K562 (cell line): Measurements from ENCODE around the gene MUC5B. TPM values are rescaled to one million over a fixed set of nuclear protein-coding genes. Genes with fewer than 3 reads are reported as not detected.

ENCODE experiments used
- ATAC-seq: fragments of 200-7000 bp; cut with Tn5 transposase; 3 replicates; pipeline ENCODE4 v1.9.1; 2020; ENCODE audit warnings: moderate library complexity
- BruUV-seq: library from RNA; stranded (reverse); fragments of 400-500 nt; replicated peaks from 2 replicates; lab custom pipeline; 2021; lab: Mats Ljungman, UMichigan
- CTCF ChIA-PET: fragments of 300-600 bp; formaldehyde crosslinking; extraction: SDS; loops from one replicate; lab custom pipeline; 2021; ENCODE audit warnings: low intra/inter-chr PET ratio; lab: Yijun Ruan, JAX
- POLR2A ChIA-PET: fragments of 300-600, 350-650 bp; sonication (Branson Sonifier 250); formaldehyde crosslinking; extraction: SDS; loops from one replicate; lab custom pipeline; 2021; ENCODE audit warnings: antibody characterized with exemption, inconsistent platforms; lab: Yijun Ruan, JAX
- DNase-seq, 4 experiments: peaks; one replicate each; pipeline versions ENCODE4 v3.0.0 to v3.0.0-alpha.2; 2011 to 2018; ENCODE audit warnings: low spot score in 3 of 4, mixed read lengths in 3 of 4; ENCODE audit errors: extremely low read depth in 1 of 4
- FAIRE-seq: peaks from 2 replicates; lab custom pipeline; 2011; peaks lifted over from hg19 to GRCh38; lab: Jason Lieb, UNC
- H2AFZ ChIP-seq: 2 replicates; pipeline ENCODE4 v1.6.0; 2011; ENCODE audit warnings: low read depth, low read length, control low read depth, inconsistent platforms
- H3K27ac ChIP-seq: fragments of 200-600 bp; 3 replicates; pipeline ENCODE4 v1.8.0; 2011; ENCODE audit warnings: low read depth, mild to moderate bottlenecking, control low read depth, inconsistent platforms, low read length, moderate library complexity, mixed read lengths; ENCODE audit errors: extremely low read depth
- H3K27me3 ChIP-seq, 2 experiments: fragments of 300-600 bp in 1 of 2; 2 replicates in 1 of 2; 3 replicates in 1 of 2; pipeline versions ENCODE4 v1.6.0 to v1.8.0; 2011; ENCODE audit warnings: inconsistent platforms in 2 of 2, low read length in 2 of 2, mild to moderate bottlenecking in 1 of 2, mixed read lengths in 1 of 2, moderate library complexity in 1 of 2; ENCODE audit not compliant: control insufficient read depth in 2 of 2, insufficient read depth in 2 of 2
- H3K36me3 ChIP-seq: fragments of 300-600 bp; 3 replicates; pipeline ENCODE4 v1.8.0; 2011; ENCODE audit warnings: mild to moderate bottlenecking, low read length, inconsistent platforms; ENCODE audit not compliant: control insufficient read depth, insufficient read depth
- H3K4me1 ChIP-seq, 2 experiments: fragments of 200-600 bp in 1 of 2; replicated peaks in 1 of 2; 2 replicates in 1 of 2; 3 replicates in 1 of 2; pipeline versions ENCODE4 v1.5.1 to v1.8.0; 2011; ENCODE audit warnings: inconsistent platforms in 2 of 2, low read length in 2 of 2, mild to moderate bottlenecking in 1 of 2, mixed read lengths in 1 of 2, moderate library complexity in 1 of 2; ENCODE audit not compliant: control insufficient read depth in 2 of 2, insufficient read depth in 2 of 2
- H3K4me2 ChIP-seq: 2 replicates; pipeline ENCODE4 v1.6.1; 2011; ENCODE audit warnings: low read length, control low read depth, inconsistent platforms, mixed read lengths; ENCODE audit not compliant: insufficient read depth
- H3K4me3 ChIP-seq: fragments of 200-600 bp; sonication (generic), shearing (Covaris generic); 2 replicates; pipeline ENCODE4 v1.5.1; 2016; ENCODE audit warnings: control low read depth, inconsistent platforms
- H3K79me2 ChIP-seq: fragments of 200-600 bp; 3 replicates; pipeline ENCODE4 v1.8.0; 2011; ENCODE audit warnings: low read length, inconsistent platforms; ENCODE audit not compliant: control insufficient read depth, insufficient read depth
- H3K9ac ChIP-seq, 2 experiments: 2 replicates each; pipeline versions ENCODE4 v1.6.0 to v1.6.1; 2011; ENCODE audit warnings: low read depth in 2 of 2, low read length in 2 of 2, control low read depth in 1 of 2, inconsistent platforms in 1 of 2, mild to moderate bottlenecking in 1 of 2, mixed read lengths in 1 of 2; ENCODE audit not compliant: insufficient read depth in 1 of 2
- H3K9me1 ChIP-seq: one replicate; pipeline ENCODE4 v1.6.0; 2011; ENCODE audit warnings: inconsistent platforms, mild to moderate bottlenecking, low read length, moderate library complexity; ENCODE audit not compliant: control insufficient read depth, insufficient read depth
- H3K9me3 ChIP-seq: replicated peaks from 2 replicates; pipeline ENCODE4 v1.5.1; 2011; ENCODE audit warnings: low read depth, low read length, inconsistent platforms; ENCODE audit not compliant: control insufficient read depth, insufficient read depth
- H4K20me1 ChIP-seq: replicated peaks from 2 replicates; pipeline ENCODE4 v1.6.1; 2011; ENCODE audit warnings: low read length, inconsistent platforms, mixed read lengths; ENCODE audit not compliant: control insufficient read depth, insufficient read depth
- ETS2 ChIP-seq: IDR thresholded peaks from 2 replicates; pipeline ENCODE4 v1.6.1; 2016; ENCODE audit warnings: borderline replicate concordance, missing genetic modification characterization, mild to moderate bottlenecking, moderate library complexity, missing compliant biosample characterization; ENCODE audit not compliant: poor library complexity, severe bottlenecking
- KLF1 ChIP-seq: fragments of 450-650 bp; IDR thresholded peaks from 2 replicates; pipeline ENCODE4 v1.6.1; 2016; ENCODE audit warnings: missing genetic modification characterization, missing compliant biosample characterization
- NCOA1 ChIP-seq: fragments of 450-650 bp; IDR thresholded peaks from 2 replicates; pipeline ENCODE4 v1.6.1; 2016; ENCODE audit warnings: low read depth
- PHF8 ChIP-seq: fragments of 200-600 bp; sonication (generic); IDR thresholded peaks from 2 replicates; pipeline ENCODE4 v1.6.1; 2012; ENCODE audit warnings: mixed run types, mild to moderate bottlenecking, inconsistent platforms, low read length, moderate library complexity, borderline replicate concordance
- ZNF212 ChIP-seq: fragments of 450-650 bp; formaldehyde crosslinking; IDR thresholded peaks from 2 replicates; pipeline ENCODE4 v1.4.0; 2020; ENCODE audit warnings: mild to moderate bottlenecking
- ZNF3 ChIP-seq: fragments of 250-450 bp; sonication (Bioruptor Pico); IDR thresholded peaks from 2 replicates; pipeline ENCODE4 v1.5.0; 2021; ENCODE audit warnings: mild to moderate bottlenecking, moderate library complexity
- ZNF707 ChIP-seq: fragments of 250-450 bp; sonication (Bioruptor Pico); conservative IDR thresholded peaks from 2 replicates; pipeline ENCODE4 v1.8.0; 2022; ENCODE audit warnings: inconsistent platforms, mild to moderate bottlenecking, moderate library complexity
- ZNF830 ChIP-seq: fragments of 250-450 bp; sonication (Bioruptor Pico); IDR thresholded peaks from 2 replicates; pipeline ENCODE4 v1.5.0; 2021; ENCODE audit warnings: mild to moderate bottlenecking
- WGBS: fragments of 100-300 bp; shearing (Covaris generic); methylation state at CpG from one replicate; pipeline ENCODE4 v1.1.6; 2016; ENCODE audit warnings: low coverage, mixed read lengths; ENCODE audit not compliant: insufficient coverage; ENCODE audit errors: missing lambda C conversion rate; 5-methylcytosine and 5-hydroxymethylcytosine counted together
- in situ Hi-C: fragments of 300-500 bp; cut with MboI; formaldehyde crosslinking; loops from 4 replicates; pipeline ENCODE4 v1.15.0; 2018; ENCODE audit warnings: inconsistent platforms, mixed read lengths
- intact Hi-C: fragments of 100-400 bp; cut with micrococcal nuclease; formaldehyde crosslinking; loops from 2 replicates; pipeline ENCODE4 v1.14.2; 2022
- polyA plus RNA-seq, 8 experiments: library from polyadenylated mRNA; depleted of rRNA in 4 of 8; stranded (reverse) in 5 of 8; unstranded in 3 of 8; fragments of >200 nt; fragmentation: Nextera tagmentation in 2 of 8; fragmentation: Illumina TruSeq in 1 of 8; extraction: Ambion mirVana in 2 of 8; extraction: Trizol in 1 of 8; gene quantifications; 2 replicates each; pipeline versions ENCODE4 v1.2.1 to v1.2.3, GENCODE V29; 2011 to 2014; ENCODE audit warnings: inconsistent platforms in 1 of 8, missing spikeins in 1 of 8
- total RNA-seq, 7 experiments: library from RNA; depleted of rRNA in 6 of 7; stranded (reverse); fragments of >200 nt in 6 of 7; fragmentation: Illumina TruSeq in 2 of 7; extraction: Trizol in 2 of 7; gene quantifications; 2 replicates each; pipeline versions ENCODE4 v1.2.1 to v1.2.3, GENCODE V29; 2011 to 2021; ENCODE audit warnings: low replicate concordance in 1 of 7
- TF ChIP-seq, protein P1 (sequence below), 2 experiments: fragments of 200-800 bp in 1 of 2; sonication (Bioruptor generic) in 1 of 2; sonication (generic) in 1 of 2; formaldehyde crosslinking in 1 of 2; IDR thresholded peaks in 1 of 2; conservative IDR thresholded peaks in 1 of 2; 2 replicates each; pipeline versions ENCODE4 v1.5.0 to v1.6.1; 2016 to 2020; ENCODE audit warnings: missing compliant biosample characterization in 1 of 2, missing genetic modification characterization in 1 of 2, missing genetic modification reagents in 1 of 2

The MUC5B gene
- total and polyA plus RNA-seq, 9 of the 15 experiments (the other 6 are each of a cell fraction or from before 2014, with no cell fraction given), result 0.04 to 0.95 TPM; not detected in 7

DNA sequence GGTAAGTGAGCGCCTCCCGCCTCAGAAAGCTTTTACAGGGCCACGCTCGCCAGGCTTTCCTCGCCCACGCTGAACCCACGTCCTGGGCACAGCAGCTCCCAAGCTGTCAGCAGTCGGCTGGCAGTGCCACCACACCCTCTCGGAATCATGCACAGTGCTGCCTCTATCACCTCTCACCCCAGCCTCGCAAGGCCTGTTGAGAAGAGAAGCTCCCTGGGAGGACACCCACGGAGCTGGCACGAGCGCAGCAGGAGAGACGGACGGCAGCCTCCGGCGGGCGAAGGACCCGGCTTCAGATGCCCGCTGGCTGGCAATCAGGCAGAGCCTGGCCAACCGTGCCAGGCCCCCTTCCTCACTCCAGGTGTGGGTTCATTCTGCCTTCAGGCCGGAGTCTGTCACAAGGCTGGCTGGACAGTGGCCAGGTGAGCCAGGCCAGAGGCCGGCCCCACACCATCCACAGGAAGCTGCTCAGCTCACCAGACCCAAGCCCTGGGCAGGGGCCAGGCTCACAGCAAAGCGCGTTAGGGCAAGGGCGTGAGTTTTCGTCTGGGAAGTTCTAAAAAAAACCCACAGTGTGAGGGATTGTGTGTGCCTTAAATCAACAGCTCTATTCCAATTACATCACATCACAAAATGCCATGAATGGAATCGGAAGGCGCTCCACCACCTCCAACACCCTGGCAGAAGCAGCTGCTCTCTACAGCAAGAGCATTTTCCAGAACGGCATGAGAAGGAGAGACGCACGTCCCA is 53.4 kb downstream of the MUC5B start:
- BruUV-seq, result no TSS peak
- in situ Hi-C loops, result no loop called here
- H3K4me3 ChIP-seq, result no peak overlapping the region
- H4K20me1 ChIP-seq, result no peaks in the 10 kb centered on the region
- TF ChIP-seq, protein P1, sequence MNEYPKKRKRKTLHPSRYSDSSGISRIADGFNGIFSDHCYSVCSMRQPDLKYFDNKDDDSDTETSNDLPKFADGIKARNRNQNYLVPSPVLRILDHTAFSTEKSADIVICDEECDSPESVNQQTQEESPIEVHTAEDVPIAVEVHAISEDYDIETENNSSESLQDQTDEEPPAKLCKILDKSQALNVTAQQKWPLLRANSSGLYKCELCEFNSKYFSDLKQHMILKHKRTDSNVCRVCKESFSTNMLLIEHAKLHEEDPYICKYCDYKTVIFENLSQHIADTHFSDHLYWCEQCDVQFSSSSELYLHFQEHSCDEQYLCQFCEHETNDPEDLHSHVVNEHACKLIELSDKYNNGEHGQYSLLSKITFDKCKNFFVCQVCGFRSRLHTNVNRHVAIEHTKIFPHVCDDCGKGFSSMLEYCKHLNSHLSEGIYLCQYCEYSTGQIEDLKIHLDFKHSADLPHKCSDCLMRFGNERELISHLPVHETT (CRISPR knock-in tag; conservative IDR thresholded peaks at IDR 0.05 in 1 of 2, IDR thresholded peaks at IDR 0.05 in 1 of 2), result no peak
- TF ChIP-seq ZNF830 (CRISPR knock-in tag) (no peak), ZNF707 (no peak), ZNF3 (no peak), NCOA1 (no peak), PHF8 (no peak), KLF1 (tag) (no peak), ETS2 (tag) (no peak), ZNF212 (no peak)
- TF ChIP-seq, all 486 proteins: peak for 0
- no peaks in the 10 kb centered on the region for H3K27me3 ChIP-seq
- ChIA-PET POLR2A (no interaction called here), CTCF (no interaction called here)
- no peak overlapping the region for H2AFZ ChIP-seq
- peaks cover 8% of the 10 kb centered on the region for H3K9me1 ChIP-seq
- FAIRE-seq (no peak), ATAC-seq (no peak), DNase-seq (no peak)
- no peaks in the 10 kb centered on the region for H3K79me2 ChIP-seq
- H3K9me3 ChIP-seq, result no peaks in the 10 kb centered on the region
- peaks cover 18% of the 10 kb centered on the region; the same call in 2 of the 3 replicates for H3K36me3 ChIP-seq
- intact Hi-C loops, result no loop called here
- H3K9ac ChIP-seq, result no peak overlapping the region; a peak in 1 of 4 replicates
- H3K4me2 ChIP-seq, result no peak overlapping the region
- 89% methylated on average over 23 of the region's 32 CpGs for WGBS
- H3K4me1 ChIP-seq, result peaks cover 1 to 22% of the 10 kb centered on the region in 2 experiments; a peak in 4 of 5 replicates
- no peak overlapping the region for H3K27ac ChIP-seq
